GM19239 (cell line): ENCODE measurements around the gene CMAS.
"Not testable (repeated sequence)": the region's sequence is repeated elsewhere in the genome, so short reads cannot be mapped to it uniquely, and the experiment has no call there.

ENCODE experiments used
- DNase-seq: peaks from one replicate; pipeline ENCODE4 v3.0.0; 2011; ENCODE audit warnings: low spot score; ENCODE audit not compliant: insufficient read length
- FAIRE-seq: peaks from 2 replicates; lab custom pipeline; 2011; peaks lifted over from hg19 to GRCh38; lab: Jason Lieb, UNC

The CMAS gene

GRCh38 chr12:22046090-22046967 is at the start of gene CMAS:
CMAS (plus strand) TSS chr12:22046218; CDS start chr12:22046304, 86 bp downstream.
- peak; percentile 79 for DNase-seq
- FAIRE-seq: peak; percentile 78

GRCh38 chr12:21998295-21998694 is 47.7 kb upstream of the CMAS start:
- FAIRE-seq (no peak), DNase-seq (no peak)

- no peak for DNase-seq
- no peak for FAIRE-seq
Observed at GRCh38 chr12:21998782-21999181, 47.2 kb upstream of the CMAS start.

- FAIRE-seq: no peak
- no peak for DNase-seq
Observed at GRCh38 chr12:22002430-22002829, 43.6 kb upstream of the CMAS start.

GRCh38 chr12:22007794-22008193 is 38.2 kb upstream of the CMAS start:
- not testable (repeated sequence) for DNase-seq, FAIRE-seq

- DNase-seq (no peak), FAIRE-seq (peak; percentile 35)
Observed at GRCh38 chr12:22008196-22008595, 37.8 kb upstream of the CMAS start.

GRCh38 chr12:22014041-22014782 is 31.8 kb upstream of the CMAS start:
- FAIRE-seq: no peak
- DNase-seq: no peak

- FAIRE-seq (no peak), DNase-seq (no peak)
Observed at GRCh38 chr12:22014783-22015144, 31.3 kb upstream of the CMAS start.

GRCh38 chr12:22016982-22017381 is 29.0 kb upstream of the CMAS start:
- FAIRE-seq (no peak), DNase-seq (no peak)

GRCh38 chr12:22018860-22019259 is 27.2 kb upstream of the CMAS start:
- DNase-seq (no peak), FAIRE-seq (peak; percentile 42)

GRCh38 chr12:22023489-22023888 is 22.5 kb upstream of the CMAS start:
- not testable (repeated sequence) for DNase-seq, FAIRE-seq

- DNase-seq: no peak
- no peak for FAIRE-seq
Observed at GRCh38 chr12:22029491-22029890, 16.5 kb upstream of the CMAS start.

- DNase-seq (no peak), FAIRE-seq (no peak)
Observed at GRCh38 chr12:22029991-22030390, 16.0 kb upstream of the CMAS start.

GRCh38 chr12:22032732-22033131 is 13.3 kb upstream of the CMAS start:
- DNase-seq (no peak), FAIRE-seq (no peak)

- no peak for DNase-seq
- no peak for FAIRE-seq
Observed at GRCh38 chr12:22034709-22035506, 11.1 kb upstream of the CMAS start.

- FAIRE-seq: no peak
- DNase-seq: no peak
Observed at GRCh38 chr12:22037947-22038346, 8.1 kb upstream of the CMAS start.

- DNase-seq: no peak
- no peak for FAIRE-seq
Observed at GRCh38 chr12:22038734-22039133, 7.3 kb upstream of the CMAS start.

GRCh38 chr12:22039361-22039760 is 6.7 kb upstream of the CMAS start:
- FAIRE-seq (no peak), DNase-seq (no peak)

- no peak for DNase-seq
- FAIRE-seq: no peak
Observed at GRCh38 chr12:22042976-22043669, 2.9 kb upstream of the CMAS start.

- no peak for FAIRE-seq
- no peak for DNase-seq
Observed at GRCh38 chr12:22043943-22044342, 2.1 kb upstream of the CMAS start.
